GM19438 (cell line): ENCODE measurements around the gene LPIN2.
"Not testable (repeated sequence)": the region's sequence is repeated elsewhere in the genome, so short reads cannot be mapped to it uniquely, and the experiment has no call there.

ENCODE experiments used
- ATAC-seq: cut with Tn5 transposase; IDR thresholded peaks from one replicate; pipeline ENCODE4 v1.9.1; 2021; ENCODE audit warnings: low read depth; ENCODE audit not compliant: unreplicated experiment

Gene LPIN2

GRCh38 chr18:3046216-3046808 lies 33.4 kb upstream of the LPIN2 start:
- ATAC-seq, result no peak

- no peak for ATAC-seq
Observed at GRCh38 chr18:3044931-3045698, 32.2 kb upstream of the LPIN2 start.

GRCh38 chr18:3042379-3042778 lies 29.4 kb upstream of the LPIN2 start:
- ATAC-seq, result no peak

- ATAC-seq, result no peak
Observed at GRCh38 chr18:3041843-3042242, 28.9 kb upstream of the LPIN2 start.

GRCh38 chr18:3040881-3041280 lies 27.9 kb upstream of the LPIN2 start:
- ATAC-seq, result no peak

GRCh38 chr18:3040173-3040572 lies 27.2 kb upstream of the LPIN2 start:
- ATAC-seq, result no peak

GRCh38 chr18:3037423-3037915 lies 24.5 kb upstream of the LPIN2 start:
- peak; percentile 99 for ATAC-seq

- no peak for ATAC-seq
Observed at GRCh38 chr18:3036108-3036507, 23.2 kb upstream of the LPIN2 start.

- ATAC-seq, result no peak
Observed at GRCh38 chr18:3035635-3036034, 22.7 kb upstream of the LPIN2 start.

GRCh38 chr18:3032721-3033120 lies 19.8 kb upstream of the LPIN2 start:
- no peak for ATAC-seq

- no peak for ATAC-seq
Observed at GRCh38 chr18:3029215-3029952, 16.4 kb upstream of the LPIN2 start.

GRCh38 chr18:3028115-3028514 lies 15.2 kb upstream of the LPIN2 start:
- ATAC-seq, result not testable (repeated sequence)

- no peak for ATAC-seq
Observed at GRCh38 chr18:3027370-3027891, 14.5 kb upstream of the LPIN2 start.

GRCh38 chr18:3025544-3025943 lies 12.6 kb upstream of the LPIN2 start:
- ATAC-seq, result no peak

GRCh38 chr18:3023603-3024002 lies 10.7 kb upstream of the LPIN2 start:
- not testable (repeated sequence) for ATAC-seq

GRCh38 chr18:3016585-3017297 lies 3.8 kb upstream of the LPIN2 start:
- ATAC-seq, result no peak

GRCh38 chr18:3015851-3016250 lies 2.9 kb upstream of the LPIN2 start:
- ATAC-seq, result no peak

- no peak for ATAC-seq
Observed at GRCh38 chr18:3015204-3015592, 2.3 kb upstream of the LPIN2 start.

GRCh38 chr18:3014503-3015203 lies 1.7 kb upstream of the LPIN2 start:
- ATAC-seq, result no peak
